GM12874 (cell line): Measurements from ENCODE around the gene CDYL.

Experiments
- TF ChIP-seq, protein P1 (sequence below): IDR thresholded peaks from 2 replicates; pipeline ENCODE4 v1.5.1; 2011; ENCODE audit warnings: low read depth, mild to moderate bottlenecking, control low read depth, low read length, moderate library complexity; ENCODE audit not compliant: insufficient read depth

CDYL gene, protein sequence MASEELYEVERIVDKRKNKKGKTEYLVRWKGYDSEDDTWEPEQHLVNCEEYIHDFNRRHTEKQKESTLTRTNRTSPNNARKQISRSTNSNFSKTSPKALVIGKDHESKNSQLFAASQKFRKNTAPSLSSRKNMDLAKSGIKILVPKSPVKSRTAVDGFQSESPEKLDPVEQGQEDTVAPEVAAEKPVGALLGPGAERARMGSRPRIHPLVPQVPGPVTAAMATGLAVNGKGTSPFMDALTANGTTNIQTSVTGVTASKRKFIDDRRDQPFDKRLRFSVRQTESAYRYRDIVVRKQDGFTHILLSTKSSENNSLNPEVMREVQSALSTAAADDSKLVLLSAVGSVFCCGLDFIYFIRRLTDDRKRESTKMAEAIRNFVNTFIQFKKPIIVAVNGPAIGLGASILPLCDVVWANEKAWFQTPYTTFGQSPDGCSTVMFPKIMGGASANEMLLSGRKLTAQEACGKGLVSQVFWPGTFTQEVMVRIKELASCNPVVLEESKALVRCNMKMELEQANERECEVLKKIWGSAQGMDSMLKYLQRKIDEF

DNA sequence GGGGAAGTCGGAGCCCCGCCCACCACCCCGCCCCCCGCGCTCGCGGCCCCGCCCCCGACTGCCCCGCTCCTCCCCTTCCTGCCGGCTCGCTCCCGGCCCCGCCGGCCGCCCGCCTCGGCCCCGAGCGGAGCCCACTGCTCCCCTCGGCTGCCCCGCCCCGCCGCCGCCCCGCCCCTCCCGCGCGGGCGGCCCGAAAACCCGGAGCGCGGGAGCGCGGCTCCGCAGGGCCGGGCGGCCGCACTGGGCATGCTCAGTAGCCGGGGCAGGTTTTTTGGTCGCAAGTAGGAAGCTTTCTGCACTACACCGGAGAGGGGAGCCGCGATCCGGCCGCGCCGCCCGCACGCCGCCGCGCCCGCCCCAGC lies at the start of gene CDYL:
TSS of gene CDYL (plus strand) at position 274 of the 362 bp plus-strand sequence. CDS start 380 bp downstream, outside the sequence.
- TF ChIP-seq, protein P1, sequence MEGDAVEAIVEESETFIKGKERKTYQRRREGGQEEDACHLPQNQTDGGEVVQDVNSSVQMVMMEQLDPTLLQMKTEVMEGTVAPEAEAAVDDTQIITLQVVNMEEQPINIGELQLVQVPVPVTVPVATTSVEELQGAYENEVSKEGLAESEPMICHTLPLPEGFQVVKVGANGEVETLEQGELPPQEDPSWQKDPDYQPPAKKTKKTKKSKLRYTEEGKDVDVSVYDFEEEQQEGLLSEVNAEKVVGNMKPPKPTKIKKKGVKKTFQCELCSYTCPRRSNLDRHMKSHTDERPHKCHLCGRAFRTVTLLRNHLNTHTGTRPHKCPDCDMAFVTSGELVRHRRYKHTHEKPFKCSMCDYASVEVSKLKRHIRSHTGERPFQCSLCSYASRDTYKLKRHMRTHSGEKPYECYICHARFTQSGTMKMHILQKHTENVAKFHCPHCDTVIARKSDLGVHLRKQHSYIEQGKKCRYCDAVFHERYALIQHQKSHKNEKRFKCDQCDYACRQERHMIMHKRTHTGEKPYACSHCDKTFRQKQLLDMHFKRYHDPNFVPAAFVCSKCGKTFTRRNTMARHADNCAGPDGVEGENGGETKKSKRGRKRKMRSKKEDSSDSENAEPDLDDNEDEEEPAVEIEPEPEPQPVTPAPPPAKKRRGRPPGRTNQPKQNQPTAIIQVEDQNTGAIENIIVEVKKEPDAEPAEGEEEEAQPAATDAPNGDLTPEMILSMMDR, result no peak

DNA sequence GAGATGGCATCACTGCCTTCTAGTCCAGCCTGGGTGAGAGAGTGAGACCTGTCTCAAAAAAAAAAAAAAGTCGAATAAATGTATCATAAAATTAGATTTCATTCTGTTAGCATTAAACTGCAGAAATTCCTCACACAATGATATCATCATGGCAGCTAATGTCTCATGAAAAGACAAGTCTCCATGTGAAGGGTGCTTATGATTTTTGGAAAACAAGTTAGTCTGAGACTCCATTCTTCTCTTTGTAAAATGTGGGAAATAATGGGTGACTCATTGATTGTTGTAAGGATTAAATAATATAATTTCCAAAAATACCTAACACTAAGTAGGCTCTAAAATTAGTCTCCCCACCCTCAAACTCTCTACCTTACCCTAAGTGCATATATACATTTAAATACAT lies 49.6 kb upstream of the CDYL start:
- TF ChIP-seq, protein P1, result no peak

DNA sequence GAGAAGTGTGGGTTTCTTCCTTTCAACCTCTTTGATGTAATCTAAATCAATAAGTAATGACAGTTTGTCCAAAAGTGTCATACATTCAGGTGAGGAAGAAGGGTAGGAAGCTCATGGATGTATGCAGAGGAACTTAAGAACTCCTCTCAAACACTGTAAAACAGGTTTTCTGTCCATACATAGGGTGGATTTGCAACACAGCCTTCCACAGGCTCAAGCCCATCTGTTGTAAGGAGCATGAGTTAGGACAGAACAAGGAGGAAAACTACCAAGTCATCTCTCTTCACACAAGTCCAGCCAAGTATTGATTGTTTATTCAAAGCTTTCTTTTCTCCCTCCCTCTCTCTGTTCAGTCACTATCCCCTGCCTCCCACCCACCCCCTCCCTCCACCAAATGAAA lies 49.0 kb upstream of the CDYL start:
- TF ChIP-seq, protein P1, result no peak

DNA sequence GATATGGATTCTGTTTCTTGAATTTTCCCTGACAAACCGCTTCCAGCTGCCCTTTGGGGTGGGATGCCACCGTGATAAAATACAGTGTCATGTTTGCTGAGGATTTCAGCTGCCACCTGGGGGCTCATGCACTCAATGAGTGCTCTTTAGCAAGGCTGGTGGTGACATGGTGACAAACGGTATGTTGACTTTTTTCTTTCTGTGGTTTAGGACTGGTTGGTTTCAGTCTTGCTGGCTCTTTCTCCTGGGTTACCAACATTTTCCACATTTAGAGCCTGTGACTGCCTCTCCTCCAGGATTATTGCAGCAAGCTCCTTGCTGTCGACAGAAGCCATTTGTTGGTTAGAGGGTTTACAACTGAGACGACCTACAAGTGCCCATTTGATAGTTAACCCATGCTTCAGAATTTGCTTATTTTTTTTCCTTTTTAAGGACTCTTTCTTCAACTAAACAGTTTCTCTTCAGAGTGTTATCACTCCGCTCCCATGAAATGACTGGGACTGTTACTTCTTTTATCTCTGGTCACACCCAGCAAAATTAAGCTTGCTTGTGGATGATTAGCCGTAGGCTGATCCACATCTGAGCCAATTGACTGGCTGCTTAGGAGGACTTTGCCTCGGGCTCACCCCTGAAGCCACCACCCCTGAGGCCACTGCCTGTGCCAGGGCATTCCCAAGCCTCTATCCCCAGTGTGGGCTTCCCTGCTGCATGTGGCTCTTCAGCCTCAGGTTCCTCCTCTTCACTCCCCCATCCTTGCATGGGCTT lies 48.4 kb upstream of the CDYL start:
- TF ChIP-seq, protein P1, result no peak; the same call in 1 of the 2 replicates

DNA sequence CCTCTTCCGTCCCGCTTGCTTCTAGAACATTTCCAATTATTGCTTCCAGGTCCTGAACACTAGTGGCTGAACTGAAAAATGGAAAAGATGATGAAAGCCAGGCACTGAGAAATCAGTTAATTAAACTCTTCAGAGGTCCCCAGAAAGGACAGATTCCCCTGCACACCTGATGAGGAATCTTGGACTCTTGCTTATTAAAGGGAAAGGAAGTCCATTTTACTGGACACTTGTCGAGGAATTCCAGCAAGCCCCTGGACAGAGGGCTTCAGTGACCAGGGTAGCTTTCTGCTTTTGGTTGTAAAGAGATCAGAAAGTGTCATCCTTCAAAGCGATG lies 47.8 kb upstream of the CDYL start:
- TF ChIP-seq, protein P1, result no peak

DNA sequence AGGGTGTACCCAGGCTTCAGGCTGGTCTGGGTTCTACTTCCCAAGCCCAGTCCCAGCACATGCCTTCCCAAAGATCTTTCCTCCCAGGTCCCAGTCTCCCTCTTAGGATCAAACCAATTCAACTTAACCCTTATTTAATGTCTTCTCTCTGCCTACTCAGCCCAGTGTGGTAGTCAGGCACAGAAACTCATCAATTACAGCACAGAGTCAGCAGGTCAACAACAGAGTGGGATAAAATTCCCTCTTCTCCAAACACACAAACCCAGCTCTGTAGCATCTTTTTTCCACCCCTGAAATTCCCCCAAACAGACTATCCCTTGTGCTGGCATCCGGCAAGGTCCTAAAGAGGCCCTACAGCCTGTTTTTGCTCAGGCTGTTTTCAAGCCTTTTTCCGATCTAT lies 47.3 kb upstream of the CDYL start:
- TF ChIP-seq, protein P1, result no peak

DNA sequence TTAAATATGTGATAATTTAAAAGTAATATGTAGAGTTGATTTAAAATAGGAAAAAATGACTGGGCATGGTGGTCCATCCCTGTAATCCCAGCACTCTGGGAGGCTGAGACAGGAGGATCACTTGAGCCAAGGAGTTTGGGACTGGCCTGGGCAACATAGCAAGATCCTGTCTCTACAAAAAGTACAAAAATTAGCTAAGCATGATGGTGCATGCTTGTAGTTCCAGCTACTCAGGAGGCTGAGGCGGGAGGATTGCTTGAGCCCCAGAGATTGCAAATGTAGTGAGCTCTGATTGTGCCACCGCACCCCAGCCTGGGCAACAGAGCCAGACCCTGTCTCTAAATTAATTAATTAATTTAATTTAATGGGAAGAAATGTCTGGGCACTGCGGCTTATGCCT lies 44.2 kb upstream of the CDYL start:
- TF ChIP-seq, protein P1, result no peak
